Activated T-helper 17 cell treated with anti-CD3 and anti-CD28 coated beads, Interleukin-2, amount 50 U/mL, for 72 hours (primary cell): ENCODE data around the gene MGAT3. TPM values are rescaled to one million over a fixed set of nuclear protein-coding genes. Genes with fewer than 3 reads are reported as not detected.
A peak's percentile ranks its signal among the peaks of the same experiment; 100 is the strongest.
"Not testable (repeated sequence)": the region's sequence is repeated elsewhere in the genome, so short reads cannot be mapped to it uniquely, and the experiment has no call there.

ENCODE experiments used
- ATAC-seq: fragments of 150-1000 bp; cut with Tn5 transposase; replicated peaks from 2 replicates; pipeline ENCODE4 v1.10.0; 2021; ENCODE audit warnings: mild to moderate bottlenecking, moderate library complexity
- H3K27ac Mint-ChIP-seq: one replicate; pipeline ENCODE4 v1.8.0; 2022; ENCODE audit warnings: mixed read lengths
- H3K27me3 Mint-ChIP-seq: one replicate; pipeline ENCODE4 v1.8.0; 2022; ENCODE audit warnings: mixed read lengths
- H3K36me3 Mint-ChIP-seq: one replicate; pipeline ENCODE4 v1.8.0; 2022; ENCODE audit warnings: low read depth, mild to moderate bottlenecking, mixed read lengths
- H3K4me1 Mint-ChIP-seq: one replicate; pipeline ENCODE4 v1.8.0; 2022; ENCODE audit warnings: mixed read lengths
- H3K4me3 Mint-ChIP-seq: one replicate; pipeline ENCODE4 v1.8.0; 2022; ENCODE audit warnings: mild to moderate bottlenecking, mixed read lengths
- H3K9me3 Mint-ChIP-seq: one replicate; pipeline ENCODE4 v1.8.0; 2022; ENCODE audit warnings: mixed read lengths
- total RNA-seq, 2 donors: library from RNA; stranded (reverse); gene quantifications; one replicate each; pipeline ENCODE4 v1.2.3, GENCODE V29; 2022

Gene MGAT3, protein sequence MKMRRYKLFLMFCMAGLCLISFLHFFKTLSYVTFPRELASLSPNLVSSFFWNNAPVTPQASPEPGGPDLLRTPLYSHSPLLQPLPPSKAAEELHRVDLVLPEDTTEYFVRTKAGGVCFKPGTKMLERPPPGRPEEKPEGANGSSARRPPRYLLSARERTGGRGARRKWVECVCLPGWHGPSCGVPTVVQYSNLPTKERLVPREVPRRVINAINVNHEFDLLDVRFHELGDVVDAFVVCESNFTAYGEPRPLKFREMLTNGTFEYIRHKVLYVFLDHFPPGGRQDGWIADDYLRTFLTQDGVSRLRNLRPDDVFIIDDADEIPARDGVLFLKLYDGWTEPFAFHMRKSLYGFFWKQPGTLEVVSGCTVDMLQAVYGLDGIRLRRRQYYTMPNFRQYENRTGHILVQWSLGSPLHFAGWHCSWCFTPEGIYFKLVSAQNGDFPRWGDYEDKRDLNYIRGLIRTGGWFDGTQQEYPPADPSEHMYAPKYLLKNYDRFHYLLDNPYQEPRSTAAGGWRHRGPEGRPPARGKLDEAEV
- total RNA-seq = 1 to 10 TPM; 1.5 to 1.6 TPM

DNA sequence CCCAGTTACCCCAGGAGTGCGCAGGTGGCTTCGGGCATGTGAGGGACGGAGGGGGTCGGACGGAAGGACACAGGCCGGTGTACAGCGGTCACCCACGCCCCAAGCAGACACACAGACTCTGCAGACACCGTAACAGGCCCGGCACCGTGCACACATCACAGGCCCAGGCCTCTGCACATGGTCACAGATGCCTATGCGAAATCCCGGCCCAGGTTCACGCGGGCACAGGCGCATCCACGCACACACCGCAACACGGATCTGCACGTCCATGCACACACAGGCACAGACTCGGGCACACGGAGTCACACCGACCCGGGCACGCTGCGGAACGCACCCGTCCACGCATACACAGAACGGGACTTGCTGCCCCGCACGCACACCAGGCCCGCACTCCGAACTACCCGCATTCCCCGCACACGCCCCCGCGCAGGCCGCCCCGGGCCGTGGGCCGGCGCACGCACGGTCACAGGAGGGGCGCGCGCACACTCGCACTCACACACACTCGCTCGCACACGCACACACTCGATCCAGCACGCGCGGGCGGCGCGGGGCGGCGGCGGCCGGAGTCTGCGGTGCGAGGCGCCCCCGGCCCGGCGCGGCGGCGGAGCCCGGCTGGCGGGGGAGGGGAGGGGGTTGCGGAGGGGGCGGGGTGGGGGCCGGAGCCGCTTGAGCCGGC, at the start of gene MGAT3:
TSS of gene MGAT3 (plus strand) at position 491 of the 676 bp plus-strand sequence. CDS start 30,336 bp downstream, outside the sequence.
- Mint-ChIP-seq H3K4me1 (no peaks in the 10 kb centered on the region), H3K9me3 (no peaks in the 10 kb centered on the region), H3K27me3 (peaks cover 38% of the 10 kb centered on the region), H3K36me3 (peaks cover 9% of the 10 kb centered on the region), H3K4me3 (peak within 1 kb of the TSS; percentile 49), H3K27ac (no peak within 1 kb of the TSS)
- no peak for ATAC-seq

DNA sequence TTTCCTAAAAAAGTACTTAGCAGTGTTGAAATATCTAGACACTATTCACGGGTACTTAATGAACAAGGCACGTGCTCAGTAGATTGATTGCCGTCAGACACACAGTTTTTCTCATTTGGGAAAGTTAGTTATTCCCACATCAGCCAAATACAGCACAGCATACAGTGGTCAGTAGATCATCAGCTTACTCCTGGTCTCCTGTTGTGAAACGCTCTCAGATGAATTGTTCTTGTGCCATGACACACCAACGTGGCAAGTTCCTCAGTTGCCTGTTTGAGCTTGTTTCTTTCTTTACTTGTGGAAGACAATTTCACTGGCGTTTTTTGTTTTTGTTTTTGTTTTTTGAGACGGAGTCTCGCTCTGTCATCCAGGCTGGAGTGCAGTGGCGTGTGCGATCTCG, 48.6 kb upstream of the MGAT3 start:
- Mint-ChIP-seq H3K4me1 (peaks cover 21% of the 10 kb centered on the region), H3K27ac (no peak overlapping the region), H3K27me3 (no peaks in the 10 kb centered on the region), H3K9me3 (no peaks in the 10 kb centered on the region), H3K4me3 (no peak overlapping the region), H3K36me3 (peaks cover 21% of the 10 kb centered on the region)
- no peak for ATAC-seq

DNA sequence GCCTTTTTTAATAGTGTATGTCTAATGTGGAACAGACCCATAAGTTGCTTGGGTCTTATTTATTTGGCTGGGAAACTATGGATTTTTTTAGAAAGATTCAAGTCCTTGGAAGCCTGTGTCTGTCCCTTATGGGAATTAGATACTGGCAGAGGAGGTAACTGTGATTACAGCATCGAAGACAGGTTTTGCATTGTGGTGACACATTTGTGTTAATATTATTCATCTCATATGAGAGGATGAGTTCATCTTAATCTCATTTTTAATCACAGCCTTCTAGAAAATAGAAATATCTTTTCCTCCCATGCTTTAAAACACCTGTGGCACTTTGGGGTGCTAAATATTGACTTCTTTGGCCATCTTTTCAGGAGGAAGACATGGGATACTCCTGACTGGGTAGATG, 48.0 kb upstream of the MGAT3 start:
- Mint-ChIP-seq H3K27ac (peak overlapping the region; percentile 0), H3K27me3 (no peaks in the 10 kb centered on the region), H3K4me3 (no peak overlapping the region), H3K9me3 (no peaks in the 10 kb centered on the region), H3K4me1 (peaks cover 19% of the 10 kb centered on the region), H3K36me3 (peaks cover 17% of the 10 kb centered on the region)
- peak; percentile 72 for ATAC-seq

DNA sequence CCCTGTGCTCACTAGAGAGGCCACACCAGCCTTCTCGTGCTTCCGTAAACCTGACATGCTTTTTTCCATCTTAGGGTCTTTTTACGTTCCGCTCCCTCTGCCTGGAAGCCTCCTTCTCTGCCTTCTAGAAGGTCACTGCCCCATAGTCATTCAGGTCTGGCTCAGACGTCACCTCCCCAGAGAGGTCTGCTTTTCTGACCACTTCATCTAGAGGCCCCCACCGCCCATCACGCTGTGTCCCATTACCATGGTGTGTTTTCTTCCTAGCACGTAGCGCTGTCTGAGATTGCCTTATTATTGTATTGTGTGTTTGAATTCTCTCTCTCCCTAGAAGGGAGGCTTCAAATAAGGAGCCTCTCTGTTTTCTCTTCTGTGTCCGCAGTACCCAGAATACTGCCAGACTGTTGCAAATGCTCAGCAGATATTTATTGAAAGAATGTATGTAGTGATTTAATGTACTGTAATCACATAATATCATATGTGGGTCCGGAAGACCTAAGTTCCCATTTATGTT, 47.2 kb upstream of the MGAT3 start:
- Mint-ChIP-seq H3K27me3 (no peaks in the 10 kb centered on the region), H3K4me3 (no peak overlapping the region), H3K36me3 (peaks cover 12% of the 10 kb centered on the region), H3K9me3 (no peaks in the 10 kb centered on the region), H3K27ac (peak overlapping the region; percentile 0), H3K4me1 (peaks cover 19% of the 10 kb centered on the region)
- no peak for ATAC-seq

DNA sequence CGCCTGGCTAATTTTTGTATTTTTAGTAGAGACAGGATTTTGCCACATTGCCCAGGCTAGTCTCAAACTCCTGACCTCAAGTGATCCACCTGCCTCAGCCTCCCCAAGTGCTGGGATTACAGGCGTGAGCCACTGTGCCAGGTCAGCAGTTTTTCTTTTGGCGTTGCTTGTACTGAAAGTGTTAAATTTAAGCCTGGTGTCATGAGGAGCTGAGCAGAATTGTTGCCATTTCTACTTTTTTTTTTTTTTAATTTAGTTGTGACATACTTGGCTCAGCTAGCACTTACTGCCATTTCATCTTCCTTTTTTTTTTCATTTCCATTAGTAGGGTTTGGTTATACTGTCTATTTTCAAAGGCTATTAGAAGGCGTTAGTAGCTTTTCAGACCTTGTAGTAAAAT, 46.5 kb upstream of the MGAT3 start:
- ATAC-seq = no peak
- H3K4me1 Mint-ChIP-seq = peaks cover 19% of the 10 kb centered on the region
- no peak overlapping the region for H3K27ac Mint-ChIP-seq

DNA sequence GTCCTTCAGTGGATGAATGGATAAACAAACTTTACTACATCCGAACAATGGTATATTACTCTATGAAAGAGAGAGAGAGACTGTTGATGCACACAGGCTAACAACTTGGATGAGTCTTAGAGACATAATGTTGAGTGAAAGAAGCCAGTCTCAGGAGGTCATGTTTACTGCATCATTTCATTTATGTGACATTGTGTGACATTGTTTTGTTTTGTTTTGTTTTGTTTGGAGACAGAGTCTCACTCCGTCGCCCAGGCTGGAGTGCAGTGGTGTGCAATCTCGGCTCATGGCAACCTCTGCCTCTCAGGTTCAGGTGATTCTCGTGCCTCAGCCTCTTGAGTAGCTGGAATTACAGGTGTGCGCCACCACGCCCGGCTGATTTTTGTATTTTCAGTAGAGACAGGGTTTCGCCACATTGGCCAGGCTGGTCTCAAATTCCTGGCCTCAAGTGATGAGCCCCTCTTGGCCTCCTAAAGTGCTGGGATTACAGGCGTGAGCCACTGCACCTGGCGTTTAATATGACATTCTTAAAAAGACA, 44.9 kb upstream of the MGAT3 start:
- H3K4me1 Mint-ChIP-seq = peaks cover 12% of the 10 kb centered on the region

More for the DNA sequence above, 46.5 kb upstream of the MGAT3 start:
- no peak overlapping the region for H3K4me3 Mint-ChIP-seq
- H3K27me3 Mint-ChIP-seq = no peaks in the 10 kb centered on the region
- no peaks in the 10 kb centered on the region for H3K9me3 Mint-ChIP-seq
- H3K36me3 Mint-ChIP-seq = peaks cover 8% of the 10 kb centered on the region

DNA sequence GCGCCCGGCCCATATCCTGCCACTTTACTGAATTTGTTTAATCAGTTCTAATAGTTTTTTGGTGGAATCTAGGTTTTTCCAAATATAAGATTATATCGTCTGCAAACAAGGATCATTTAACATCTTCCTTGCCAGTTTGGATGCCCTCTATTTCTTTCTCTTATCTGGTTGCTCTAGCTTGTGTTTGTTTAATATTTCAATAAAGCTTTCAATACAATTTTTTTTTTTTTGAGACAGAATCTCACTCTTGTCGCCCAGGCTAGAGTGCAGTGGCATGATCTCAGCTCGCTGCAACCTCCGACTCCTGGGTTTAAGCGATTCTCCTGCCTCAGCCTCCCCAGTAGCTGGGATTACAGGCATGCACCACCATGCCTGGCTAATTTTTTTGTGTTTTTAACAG, 43.6 kb upstream of the MGAT3 start:
- H3K27ac Mint-ChIP-seq, H3K27me3 Mint-ChIP-seq, H3K9me3 Mint-ChIP-seq, ATAC-seq: not testable (repeated sequence)
- Mint-ChIP-seq H3K36me3 (peaks cover 10% of the 10 kb centered on the region), H3K4me3 (peak overlapping the region; percentile 44), H3K4me1 (peaks cover 12% of the 10 kb centered on the region)

More for the DNA sequence above, 44.9 kb upstream of the MGAT3 start:
- H3K27me3 Mint-ChIP-seq, ATAC-seq, H3K36me3 Mint-ChIP-seq, H3K27ac Mint-ChIP-seq, H3K9me3 Mint-ChIP-seq: not testable (repeated sequence)
- H3K4me3 Mint-ChIP-seq = peak overlapping the region; percentile 44

DNA sequence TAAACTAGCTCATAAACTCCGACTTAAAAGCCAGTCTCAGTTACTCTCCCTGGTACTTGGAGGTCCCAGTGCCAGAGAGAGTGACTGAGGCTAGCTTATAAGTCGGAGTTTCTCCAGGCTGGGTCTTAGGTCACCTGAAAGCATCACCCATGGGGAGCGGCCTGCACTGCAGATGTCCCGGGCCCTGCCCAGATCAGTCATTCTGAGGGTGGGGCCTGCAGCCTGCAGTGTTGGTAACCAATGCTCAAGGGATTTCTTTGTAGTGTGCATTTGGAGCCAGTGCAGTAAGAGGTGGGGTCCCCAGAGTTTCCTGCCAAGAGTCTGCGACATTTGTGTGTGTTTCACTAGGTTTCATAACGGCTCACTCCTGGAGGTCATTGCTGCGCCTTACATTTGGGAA, 42.4 kb upstream of the MGAT3 start:
- peaks cover 22% of the 10 kb centered on the region for H3K36me3 Mint-ChIP-seq
- H3K27me3 Mint-ChIP-seq = no peaks in the 10 kb centered on the region
- H3K27ac Mint-ChIP-seq = no peak overlapping the region
- no peak for ATAC-seq
- H3K4me3 Mint-ChIP-seq = no peak overlapping the region
- peaks cover 6% of the 10 kb centered on the region for H3K4me1 Mint-ChIP-seq
- H3K9me3 Mint-ChIP-seq = no peaks in the 10 kb centered on the region

DNA sequence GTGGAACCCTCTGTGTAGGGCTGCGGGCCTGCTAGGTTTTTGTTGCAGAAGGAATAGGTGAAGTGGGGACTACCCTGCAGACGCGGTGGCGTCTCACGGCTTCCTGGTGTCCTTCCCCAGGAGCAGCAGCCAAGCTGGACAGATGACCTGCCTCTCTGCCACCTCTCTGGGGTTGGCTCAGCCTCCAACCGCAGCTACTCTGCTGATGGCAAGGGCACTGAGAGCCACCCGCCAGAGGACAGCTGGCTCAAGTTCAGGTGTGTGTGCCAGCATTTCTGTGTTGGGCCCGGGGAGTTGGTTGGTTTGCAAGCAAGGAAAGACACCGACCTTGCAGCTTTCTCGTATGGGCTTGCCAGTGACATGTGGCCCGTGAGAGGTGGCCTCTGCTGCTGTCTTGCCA, 41.9 kb upstream of the MGAT3 start:
- Mint-ChIP-seq H3K4me3 (no peak overlapping the region), H3K27me3 (no peaks in the 10 kb centered on the region), H3K27ac (no peak overlapping the region), H3K36me3 (peaks cover 27% of the 10 kb centered on the region), H3K4me1 (peaks cover 6% of the 10 kb centered on the region), H3K9me3 (no peaks in the 10 kb centered on the region)
- ATAC-seq = no peak

DNA sequence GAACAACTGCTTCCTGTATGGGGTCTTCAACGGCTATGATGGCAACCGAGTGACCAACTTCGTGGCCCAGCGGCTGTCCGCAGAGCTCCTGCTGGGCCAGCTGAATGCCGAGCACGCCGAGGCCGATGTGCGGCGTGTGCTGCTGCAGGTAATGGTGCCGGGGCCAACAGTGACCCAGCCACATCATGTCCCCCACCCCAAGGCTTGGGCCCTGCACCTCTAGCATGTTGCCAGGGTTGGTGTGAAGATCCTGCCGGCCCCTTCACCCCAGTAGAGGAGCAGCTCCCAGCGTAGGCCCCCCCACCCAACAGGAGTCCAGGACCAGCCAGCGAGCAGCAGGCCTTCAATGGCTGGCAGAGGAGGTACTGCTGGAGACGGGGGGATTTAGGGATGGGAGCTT, 41.3 kb upstream of the MGAT3 start:
- no peak for ATAC-seq
- Mint-ChIP-seq H3K36me3 (peaks cover 33% of the 10 kb centered on the region), H3K27me3 (no peaks in the 10 kb centered on the region), H3K4me1 (peaks cover 6% of the 10 kb centered on the region), H3K27ac (no peak overlapping the region), H3K9me3 (no peaks in the 10 kb centered on the region), H3K4me3 (no peak overlapping the region)

DNA sequence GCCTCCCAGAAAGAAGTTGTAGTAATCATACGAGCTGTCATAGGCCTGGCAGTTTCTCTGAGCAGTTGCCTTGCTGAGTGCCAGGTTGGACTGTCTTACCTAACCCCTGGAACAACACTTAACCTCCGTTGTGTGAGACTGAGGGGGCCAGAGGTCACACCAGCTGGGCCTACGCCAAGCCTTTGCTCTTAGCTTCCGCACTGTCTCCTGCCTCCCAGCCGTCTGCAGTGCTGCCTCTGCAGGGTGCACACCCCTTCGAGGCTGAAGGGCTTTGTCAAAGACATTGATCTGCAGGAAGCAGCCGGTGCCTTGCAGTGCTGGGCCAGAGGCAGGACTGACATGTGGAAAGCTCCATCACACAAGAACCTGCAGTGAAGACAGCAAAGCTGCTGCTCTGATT, 40.5 kb upstream of the MGAT3 start:
- Mint-ChIP-seq H3K4me3 (no peak overlapping the region), H3K36me3 (peaks cover 41% of the 10 kb centered on the region), H3K27me3 (no peaks in the 10 kb centered on the region), H3K27ac (no peak overlapping the region), H3K4me1 (peaks cover 5% of the 10 kb centered on the region), H3K9me3 (no peaks in the 10 kb centered on the region)
- no peak for ATAC-seq

DNA sequence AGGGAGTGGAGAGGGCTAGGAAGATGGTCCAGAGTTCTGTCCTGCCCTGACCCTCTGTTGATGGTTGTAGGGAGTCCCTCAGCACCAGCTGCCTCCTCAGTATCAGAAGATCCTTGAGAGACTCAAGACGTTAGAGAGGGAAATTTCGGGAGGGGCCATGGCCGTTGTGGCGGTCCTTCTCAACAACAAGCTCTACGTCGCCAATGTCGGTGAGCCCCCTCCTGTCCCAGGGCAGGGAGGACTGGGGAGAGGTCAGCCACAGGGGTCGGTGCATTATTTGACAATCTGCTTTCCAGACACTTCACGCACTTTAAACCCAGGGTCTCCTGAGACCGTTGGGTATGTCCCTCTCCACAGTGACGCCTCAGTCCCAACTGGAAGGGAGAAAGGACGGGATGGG, 39.2 kb upstream of the MGAT3 start:
- no peak overlapping the region for H3K27ac Mint-ChIP-seq
- H3K9me3 Mint-ChIP-seq = no peaks in the 10 kb centered on the region
- H3K36me3 Mint-ChIP-seq = peaks cover 54% of the 10 kb centered on the region
- no peaks in the 10 kb centered on the region for H3K27me3 Mint-ChIP-seq
- no peak overlapping the region for H3K4me3 Mint-ChIP-seq
- H3K4me1 Mint-ChIP-seq = no peaks in the 10 kb centered on the region
- ATAC-seq = no peak

DNA sequence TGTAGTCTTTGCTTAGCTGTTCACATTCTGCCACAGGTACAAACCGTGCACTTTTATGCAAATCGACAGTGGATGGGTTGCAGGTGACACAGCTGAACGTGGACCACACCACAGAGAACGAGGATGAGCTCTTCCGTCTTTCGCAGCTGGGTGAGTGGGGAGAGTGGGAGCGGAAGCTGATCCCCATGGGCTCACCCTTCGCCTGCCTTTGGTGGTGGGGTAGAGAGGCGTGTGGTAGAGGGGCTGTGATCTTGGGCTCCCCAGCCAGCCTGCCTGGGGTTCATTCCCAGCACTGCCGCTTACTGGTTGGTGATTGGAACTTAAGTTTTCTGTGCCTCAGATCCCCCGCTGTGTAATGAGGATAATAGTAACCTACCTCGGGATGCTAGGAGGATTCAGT, 38.1 kb upstream of the MGAT3 start:
- Mint-ChIP-seq H3K27ac (peak overlapping the region; percentile 47), H3K4me1 (no peaks in the 10 kb centered on the region), H3K36me3 (peaks cover 59% of the 10 kb centered on the region), H3K4me3 (no peak overlapping the region), H3K27me3 (no peaks in the 10 kb centered on the region), H3K9me3 (no peaks in the 10 kb centered on the region)
- ATAC-seq = no peak

DNA sequence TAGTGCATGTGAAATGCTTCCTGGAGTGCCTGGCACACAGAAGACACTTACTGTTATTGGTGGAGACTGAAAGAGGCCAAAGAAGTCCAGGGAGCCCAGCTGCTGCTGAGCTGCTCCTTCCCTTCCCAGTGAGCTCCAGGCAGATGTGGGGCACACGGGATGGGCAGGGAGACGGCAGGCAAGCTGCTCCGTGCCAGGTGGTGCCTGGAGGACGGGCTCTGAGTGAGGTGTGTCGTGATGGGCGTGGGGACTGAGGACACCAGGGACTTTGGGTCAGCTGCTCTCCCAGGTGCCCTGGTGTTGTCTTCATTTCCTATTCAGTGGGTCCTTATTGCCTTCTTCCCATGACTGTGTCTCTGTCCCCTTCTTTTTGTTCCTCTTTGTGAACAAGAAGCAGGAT, 37.7 kb upstream of the MGAT3 start:
- Mint-ChIP-seq H3K27ac (peak overlapping the region; percentile 47), H3K9me3 (no peaks in the 10 kb centered on the region), H3K36me3 (peaks cover 63% of the 10 kb centered on the region), H3K4me1 (no peaks in the 10 kb centered on the region), H3K27me3 (no peaks in the 10 kb centered on the region), H3K4me3 (no peak overlapping the region)
- no peak for ATAC-seq
